Measurements from ENCODE around the gene DNAL4.

The DNAL4 gene

GRCh38 chr22:38786631-38787030 is 7.3 kb downstream of the DNAL4 start:
- DNase-seq (ENCODE audit: low read depth in 2 of 2), result no peak

- no peak for DNase-seq (ENCODE audit: low read depth in 2 of 2)
Measured at GRCh38 chr22:38784856-38785255, 9.1 kb downstream of the DNAL4 start.

GRCh38 chr22:38784035-38784434 is 9.9 kb downstream of the DNAL4 start:
- DNase-seq (ENCODE audit: low read depth in 2 of 2), result no peak

GRCh38 chr22:38783095-38783615 is 10.8 kb downstream of the DNAL4 start:
- no peak for DNase-seq (ENCODE audit: low read depth in 2 of 2)

GRCh38 chr22:38782402-38783094 is 11.4 kb downstream of the DNAL4 start:
- DNase-seq (ENCODE audit: low read depth in 2 of 2), result no peak

DNA sequence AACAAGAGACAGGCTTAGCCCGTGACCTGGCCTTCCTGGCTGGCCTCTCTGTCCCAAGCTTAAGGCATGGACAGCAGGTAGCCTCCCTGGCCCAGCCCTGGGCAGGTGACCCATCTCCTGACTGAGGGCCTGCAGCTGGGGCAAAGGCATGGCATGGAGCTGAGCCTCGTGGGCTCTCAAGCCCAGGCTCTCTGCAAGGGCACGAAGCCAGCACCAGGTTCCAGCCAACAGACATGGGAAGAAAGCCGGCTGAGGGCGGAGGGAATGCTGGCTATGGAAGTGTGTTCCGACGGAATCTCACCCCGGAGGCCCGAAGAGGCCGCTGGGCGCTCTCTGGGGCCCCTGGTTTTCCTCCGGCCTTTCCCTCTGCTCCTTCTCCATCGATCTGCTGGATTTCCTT is 12.9 kb downstream of the DNAL4 start:
- no peak for DNase-seq (ENCODE audit: low read depth in 2 of 2)

GRCh38 chr22:38777087-38777671 is 16.8 kb downstream of the DNAL4 start:
- DNase-seq (ENCODE audit: low read depth in 2 of 2), result no peak

- DNase-seq (ENCODE audit: low read depth in 2 of 2), result no peak
Measured at GRCh38 chr22:38776086-38776485, 17.9 kb downstream of the DNAL4 start.

DNA sequence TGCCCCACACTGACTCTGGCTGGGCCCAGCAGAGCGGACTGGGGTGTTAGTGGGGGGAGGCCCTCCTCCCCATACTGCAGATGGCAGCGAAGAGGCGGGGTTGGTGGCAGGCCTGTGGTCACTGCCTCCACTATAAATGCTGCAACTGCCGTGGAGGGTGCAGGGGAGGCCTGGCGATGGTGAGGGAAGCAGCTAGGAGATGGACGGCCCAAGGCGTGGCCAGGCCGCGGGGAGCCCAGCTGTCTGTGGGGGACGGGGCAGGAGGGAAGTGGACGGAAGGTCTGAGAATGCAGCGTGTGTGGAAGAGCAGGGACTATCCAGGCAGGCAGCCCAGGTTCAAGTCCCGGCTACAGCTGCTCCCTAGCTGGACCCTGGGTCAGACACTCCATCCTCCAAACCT is 18.3 kb downstream of the DNAL4 start:
- DNase-seq (ENCODE audit: low read depth in 2 of 2), result no peak

- DNase-seq (ENCODE audit: low read depth in 2 of 2), result no peak
Measured at GRCh38 chr22:38774496-38775166, 19.3 kb downstream of the DNAL4 start.

DNA sequence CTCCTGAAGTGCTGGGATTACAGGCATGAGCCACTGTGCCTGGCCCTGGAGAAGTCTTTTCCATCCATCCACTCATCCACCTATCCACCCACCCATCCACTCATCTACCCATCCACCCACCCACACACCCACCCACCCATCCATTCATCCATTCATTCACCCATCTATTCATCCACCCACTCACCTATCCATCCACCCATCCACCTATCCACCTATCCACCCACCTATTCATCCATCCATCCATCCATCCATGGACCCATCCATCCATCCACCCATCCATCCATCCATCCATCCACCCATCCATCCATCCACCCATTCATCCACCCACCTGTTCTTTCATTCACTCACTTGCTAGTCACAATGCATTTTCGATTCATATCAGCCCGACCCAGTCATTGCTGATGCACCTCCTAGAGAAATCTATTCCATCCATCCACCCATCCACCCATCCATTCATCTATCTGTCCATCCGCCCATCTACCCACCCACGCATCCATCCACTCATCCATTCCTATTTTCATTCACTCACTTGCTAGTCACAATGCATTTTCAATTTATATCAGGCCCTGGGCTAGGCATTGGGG is 20.5 kb downstream of the DNAL4 start:
- no peak for DNase-seq (ENCODE audit: low read depth in 2 of 2)

- no peak for DNase-seq (ENCODE audit: low read depth in 2 of 2)
Measured at GRCh38 chr22:38772623-38772873, 21.4 kb downstream of the DNAL4 start.

GRCh38 chr22:38770257-38770949 is 23.5 kb downstream of the DNAL4 start:
- DNase-seq (ENCODE audit: low read depth in 2 of 2), result no peak

DNA sequence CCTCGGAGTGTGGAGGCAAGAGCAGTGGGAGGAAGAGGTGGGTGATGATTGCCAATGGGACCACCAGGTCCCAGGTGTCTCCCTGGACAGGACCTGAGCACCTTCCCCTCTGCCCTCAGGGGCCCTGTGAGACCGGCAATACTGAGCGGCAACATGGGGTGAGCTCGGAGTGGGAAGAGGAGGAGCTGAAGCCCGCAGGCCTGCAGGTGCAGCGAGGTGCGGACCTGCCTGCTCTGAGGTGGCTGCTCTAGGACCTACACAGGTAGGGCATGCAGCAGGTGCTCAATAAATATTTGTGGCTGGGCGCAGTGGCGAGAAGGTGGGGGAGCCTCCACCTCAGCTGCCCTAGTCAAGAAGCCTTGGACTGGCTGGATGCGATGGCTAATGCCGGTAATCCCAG is 25.9 kb downstream of the DNAL4 start:
- no peak for DNase-seq (ENCODE audit: low read depth in 2 of 2)

DNA sequence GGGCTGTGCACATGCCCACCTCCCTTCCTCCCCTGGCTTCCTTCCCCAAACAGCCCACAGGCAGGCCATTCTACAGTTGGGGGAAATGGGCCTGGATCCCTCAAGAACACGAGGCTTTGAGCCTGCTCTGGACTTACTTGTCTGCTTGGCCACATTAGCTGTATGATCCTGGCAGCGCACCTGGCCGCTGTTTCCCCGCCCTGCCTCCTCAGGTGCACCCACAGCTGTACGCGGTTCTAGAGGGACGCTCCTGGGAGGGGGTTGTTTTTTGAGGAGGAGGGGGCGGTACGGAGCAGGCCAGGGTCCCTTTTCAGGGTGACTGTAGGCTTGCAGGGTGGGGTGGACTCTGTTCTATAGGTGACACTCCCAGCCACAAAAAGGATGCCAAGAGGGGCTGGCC is 26.6 kb downstream of the DNAL4 start:
- DNase-seq (ENCODE audit: low read depth in 2 of 2), result no peak

- no peak for DNase-seq (ENCODE audit: low read depth in 2 of 2)
Measured at GRCh38 chr22:38766076-38766777, 27.7 kb downstream of the DNAL4 start.

- DNase-seq (ENCODE audit: low read depth in 2 of 2), result no peak
Measured at GRCh38 chr22:38762551-38762983, 31.4 kb downstream of the DNAL4 start.

GRCh38 chr22:38761202-38762162 is 32.5 kb downstream of the DNAL4 start:
- no peak for DNase-seq (ENCODE audit: low read depth in 2 of 2)

DNA sequence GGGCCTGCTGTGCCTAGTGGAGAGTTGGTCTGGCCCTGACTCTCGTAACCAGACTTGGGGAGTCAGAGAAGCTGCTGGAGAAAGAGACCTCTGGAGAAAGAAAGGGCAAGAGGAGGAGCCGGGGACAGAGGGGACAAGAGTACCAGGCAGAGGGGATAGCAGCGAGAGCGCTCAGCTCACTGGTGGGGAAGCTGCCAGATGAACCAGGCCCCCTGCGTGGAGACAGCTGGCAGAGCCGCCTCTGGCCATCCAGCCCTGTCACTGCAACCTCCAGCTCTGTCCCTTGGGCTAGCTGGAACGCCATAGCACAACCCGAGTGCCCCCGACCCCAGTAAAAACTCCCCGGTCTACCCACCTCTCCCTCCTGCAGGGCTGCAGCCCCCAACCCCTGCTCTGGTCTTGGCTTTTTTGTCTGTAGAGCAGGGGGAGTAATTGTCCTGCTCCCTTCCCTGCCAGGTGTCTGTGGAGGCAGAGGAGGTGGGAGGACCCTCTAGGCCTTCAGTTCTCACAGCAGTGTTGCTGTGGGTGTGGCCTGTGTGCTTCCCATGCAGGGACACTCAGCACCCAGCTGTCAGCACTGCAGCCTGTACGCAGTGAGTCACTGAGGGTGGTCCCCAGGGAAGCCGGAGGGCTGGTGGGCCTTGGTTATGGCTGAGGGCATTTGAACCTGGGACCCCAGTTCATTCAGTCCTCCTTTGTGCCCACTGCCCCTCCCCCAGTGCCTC is 33.3 kb downstream of the DNAL4 start:
- DNase-seq (ENCODE audit: low read depth in 2 of 2), result no peak

GRCh38 chr22:38759005-38759404 is 34.9 kb downstream of the DNAL4 start:
- DNase-seq (ENCODE audit: low read depth in 2 of 2), result no peak
